Measurements from ENCODE around the gene RFFL.
"Not testable (repeated sequence)": the region's sequence is repeated elsewhere in the genome, so short reads cannot be mapped to it uniquely, and the experiment has no call there.

The RFFL gene

GRCh38 chr17:35002876-35003551, 60.5 kb downstream of the RFFL start:
- no peak for DNase-seq

- DNase-seq: no peak
Measured at GRCh38 chr17:35001549-35001948, 62.0 kb downstream of the RFFL start.

GRCh38 chr17:35000965-35001364, 62.5 kb downstream of the RFFL start:
- not testable (repeated sequence) for DNase-seq

- no peak for DNase-seq
Measured at GRCh38 chr17:34999456-34999855, 64.1 kb downstream of the RFFL start.

- peak; percentile 86 for DNase-seq
Measured at GRCh38 chr17:34998205-34998604, 65.3 kb downstream of the RFFL start.

GRCh38 chr17:34997355-34997862, 66.1 kb downstream of the RFFL start:
- DNase-seq: no peak

- no peak for DNase-seq
Measured at GRCh38 chr17:34996422-34997285, 66.9 kb downstream of the RFFL start.

- DNase-seq: no peak
Measured at GRCh38 chr17:34993031-34993430, 70.5 kb downstream of the RFFL start.

- no peak for DNase-seq
Measured at GRCh38 chr17:34991606-34992005, 71.9 kb downstream of the RFFL start.

GRCh38 chr17:34990921-34991365, 72.6 kb downstream of the RFFL start:
- no peak for DNase-seq

- DNase-seq: no peak
Measured at GRCh38 chr17:34989473-34989872, 74.0 kb downstream of the RFFL start.

- no peak for DNase-seq
Measured at GRCh38 chr17:34988644-34989043, 74.9 kb downstream of the RFFL start.

- no peak for DNase-seq
Measured at GRCh38 chr17:34987232-34987631, 76.3 kb downstream of the RFFL start.

- no peak for DNase-seq
Measured at GRCh38 chr17:34981538-34982241, 81.8 kb downstream of the RFFL start.

GRCh38 chr17:34980681-34981537, 82.6 kb downstream of the RFFL start:
- peak; percentile 81 for DNase-seq

- DNase-seq: peak; percentile 94
Measured at GRCh38 chr17:34980353-34980680, 83.2 kb downstream of the RFFL start, which contains the start of gene LIG3. Gene LIG3 (plus strand): TSS chr17:34980512. CDS start chr17:34983006, 2,494 bp downstream.

- DNase-seq: no peak
Measured at GRCh38 chr17:34979650-34980352, 83.7 kb downstream of the RFFL start.

GRCh38 chr17:34979153-34979552, 84.4 kb downstream of the RFFL start:
- no peak for DNase-seq

- DNase-seq: no peak
Measured at GRCh38 chr17:34974794-34975785, 88.4 kb downstream of the RFFL start.

- no peak for DNase-seq
Measured at GRCh38 chr17:34974179-34974578, 89.3 kb downstream of the RFFL start.
